SK-N-MC (cell line): Measurements from ENCODE around the gene KIF11.

Experiments
- DNase-seq: peaks from one replicate; pipeline ENCODE4 v3.0.0-alpha.2; 2011; ENCODE audit warnings: low read depth, low spot score
- H3K27ac ChIP-seq: fragments of 200-600 bp; sonication (generic); 2 replicates; pipeline ENCODE4 v1.5.1; 2016; ENCODE audit warnings: mixed run types
- H3K36me3 ChIP-seq: fragments of 200-600 bp; sonication (generic); 2 replicates; pipeline ENCODE4 v1.6.1; 2017; ENCODE audit warnings: antibody characterized with exemption, low read length, mixed read lengths; ENCODE audit not compliant: insufficient read depth
- H3K4me3 ChIP-seq: fragments of 200-600 bp; sonication (generic); 2 replicates; pipeline ENCODE4 v1.5.1; 2016
- H3K9ac ChIP-seq: fragments of 200-600 bp; sonication (generic); 2 replicates; pipeline ENCODE4 v1.8.0; 2017; ENCODE audit warnings: mixed run types, mixed read lengths; ENCODE audit not compliant: insufficient read length
- H3K9me3 ChIP-seq: fragments of 200-600 bp; sonication (generic); 2 replicates; pipeline ENCODE4 v1.6.1; 2017; ENCODE audit warnings: low read depth, mild to moderate bottlenecking, antibody characterized with exemption, low read length, moderate library complexity, mixed read lengths
- EZH2 ChIP-seq: fragments of 200-600 bp; sonication (generic); IDR thresholded peaks from one replicate; pipeline ENCODE4 v1.6.1; 2017; ENCODE audit warnings: antibody characterized with exemption
- FOXP2 ChIP-seq: optimal IDR thresholded peaks from 2 replicates; pipeline ENCODE3; 2011; ENCODE audit warnings: mild to moderate bottlenecking, moderate library complexity; ENCODE audit not compliant: insufficient read depth; ENCODE audit errors: extremely low read length, control extremely low read depth
- POLR2AphosphoS5 ChIP-seq: IDR thresholded peaks from 2 replicates; pipeline ENCODE4 v1.6.1; 2012; ENCODE audit warnings: mild to moderate bottlenecking, low read depth, low read length, borderline replicate concordance

KIF11 gene

GRCh38 chr10:92688573-92688926 lies 95.6 kb downstream of the KIF11 start:
- no peak for DNase-seq
- TF ChIP-seq POLR2AphosphoS5, result no peak
- TF ChIP-seq FOXP2, result no peak
- TF ChIP-seq EZH2, result no peak
- no peak overlapping the region for H3K27ac ChIP-seq
- H3K4me3 ChIP-seq, result no peak overlapping the region
- H3K9ac ChIP-seq, result no peak overlapping the region
- H3K9me3 ChIP-seq, result no peaks in the 10 kb centered on the region
- no peaks in the 10 kb centered on the region for H3K36me3 ChIP-seq

DNA sequence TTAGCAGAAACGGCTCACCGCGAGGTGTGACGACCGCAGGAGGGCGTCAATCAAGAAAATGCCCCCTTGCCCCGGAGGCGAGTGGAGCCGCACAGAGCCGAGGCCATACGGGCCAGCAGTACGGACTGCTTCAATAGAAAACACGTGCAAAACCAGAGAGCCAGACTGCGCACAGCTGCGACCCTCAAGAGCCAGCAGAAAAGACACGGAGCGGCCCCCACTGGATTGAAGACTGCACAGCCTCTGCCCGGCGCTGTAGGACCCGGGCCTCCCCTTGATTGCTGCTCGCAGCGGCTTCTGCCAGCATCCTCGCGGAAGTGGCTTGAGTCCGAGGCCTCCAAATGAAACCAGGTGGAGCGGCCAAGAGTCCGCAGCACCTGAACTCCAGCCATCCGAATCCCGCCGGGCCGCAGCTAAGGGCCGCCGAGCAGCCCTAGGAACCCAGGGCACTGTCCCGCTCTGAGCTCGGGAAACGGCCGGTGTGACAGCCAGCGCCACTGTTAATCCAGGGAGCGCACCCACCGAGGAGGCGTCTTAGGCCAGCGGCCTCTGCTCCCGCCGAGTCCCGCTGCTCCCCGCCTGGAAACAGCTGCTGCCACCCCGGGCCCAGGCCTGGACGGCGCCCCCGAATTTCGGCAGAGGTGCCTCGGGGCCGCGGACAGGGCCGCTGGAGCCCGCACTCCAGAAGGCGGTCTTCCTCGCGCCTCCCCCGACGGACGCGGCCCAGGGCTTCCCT lies 96.2 kb downstream of the KIF11 start:
- H3K27ac ChIP-seq, result no peak overlapping the region
- TF ChIP-seq POLR2AphosphoS5 (no peak), EZH2 (no peak), FOXP2 (no peak)
- no peaks in the 10 kb centered on the region for H3K9me3 ChIP-seq
- no peaks in the 10 kb centered on the region for H3K36me3 ChIP-seq
- no peak for DNase-seq
- no peak overlapping the region for H3K9ac ChIP-seq
- H3K4me3 ChIP-seq, result 0 out of 2 replicates have a peak overlapping the region, but pooled peaks have one; percentile 22

- TF ChIP-seq EZH2 (no peak), POLR2AphosphoS5 (no peak), FOXP2 (no peak)
Measured at GRCh38 chr10:92689663-92690210, 96.8 kb downstream of the KIF11 start, which contains the start of gene HHEX. TSS of gene HHEX (plus strand) at chr10:92689955. CDS start at chr10:92689987, 32 bp downstream.

GRCh38 chr10:92690211-92690914 lies 97.4 kb downstream of the KIF11 start:
- no peak overlapping the region for H3K9ac ChIP-seq
- H3K9me3 ChIP-seq, result no peaks in the 10 kb centered on the region
- peak overlapping the region; percentile 69 for H3K4me3 ChIP-seq
- no peak for TF ChIP-seq POLR2AphosphoS5
- no peak overlapping the region for H3K27ac ChIP-seq
- DNase-seq, result no peak
- H3K36me3 ChIP-seq, result no peaks in the 10 kb centered on the region

More at GRCh38 chr10:92689663-92690210, 96.8 kb downstream of the KIF11 start, which contains the start of gene HHEX:
- no peak within 1 kb of the TSS for H3K9ac ChIP-seq
- peak within 1 kb of the TSS; percentile 69 for H3K4me3 ChIP-seq
- no peaks in the 10 kb centered on the region for H3K36me3 ChIP-seq
- no peak for DNase-seq
- H3K9me3 ChIP-seq, result no peaks in the 10 kb centered on the region
- no peak within 1 kb of the TSS for H3K27ac ChIP-seq

- DNase-seq, result no peak
- H3K4me3 ChIP-seq, result no peak overlapping the region
- no peak overlapping the region for H3K9ac ChIP-seq
- H3K9me3 ChIP-seq, result no peaks in the 10 kb centered on the region
- H3K36me3 ChIP-seq, result no peaks in the 10 kb centered on the region
- TF ChIP-seq POLR2AphosphoS5 (no peak), EZH2 (no peak), FOXP2 (no peak)
- no peak overlapping the region for H3K27ac ChIP-seq
Measured at GRCh38 chr10:92690915-92691590, 98.1 kb downstream of the KIF11 start.

- H3K36me3 ChIP-seq, result no peaks in the 10 kb centered on the region
- H3K9ac ChIP-seq, result no peak overlapping the region
- TF ChIP-seq EZH2 (no peak), FOXP2 (no peak), POLR2AphosphoS5 (no peak)
- H3K4me3 ChIP-seq, result no peak overlapping the region
- H3K9me3 ChIP-seq, result no peaks in the 10 kb centered on the region
- H3K27ac ChIP-seq, result no peak overlapping the region
- no peak for DNase-seq
Measured at GRCh38 chr10:92691591-92692079, 98.7 kb downstream of the KIF11 start.

DNA sequence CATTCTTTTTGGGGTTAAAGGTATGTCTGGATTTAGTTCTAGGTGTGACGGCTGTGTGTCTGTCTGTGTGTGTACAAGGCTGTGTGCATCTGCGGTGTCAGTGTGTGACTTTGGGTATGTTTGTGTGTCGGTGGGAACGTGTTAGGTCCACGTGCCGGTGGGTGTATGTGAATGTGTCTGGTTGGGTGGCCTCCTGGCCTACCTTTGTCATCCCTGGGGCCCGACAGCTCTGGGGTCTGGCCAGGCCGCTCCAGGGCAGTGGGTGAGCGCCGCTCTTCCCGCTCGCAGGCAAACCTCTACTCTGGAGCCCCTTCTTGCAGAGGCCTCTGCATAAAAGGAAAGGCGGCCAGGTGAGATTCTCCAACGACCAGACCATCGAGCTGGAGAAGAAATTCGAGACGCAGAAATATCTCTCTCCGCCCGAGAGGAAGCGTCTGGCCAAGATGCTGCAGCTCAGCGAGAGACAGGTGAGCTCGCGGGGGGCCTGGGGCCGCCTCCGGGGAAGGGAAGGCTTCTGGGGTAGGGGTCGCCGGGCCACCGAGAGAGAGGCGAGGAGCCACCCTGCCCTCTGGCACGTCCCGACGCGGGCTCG lies 99.2 kb downstream of the KIF11 start:
- Histone ChIP-seq H3K36me3 (no peaks in the 10 kb centered on the region), H3K4me3 (no peak overlapping the region), H3K9me3 (no peaks in the 10 kb centered on the region), H3K9ac (no peak overlapping the region), H3K27ac (no peak overlapping the region)
- TF ChIP-seq FOXP2, result no peak
- TF ChIP-seq POLR2AphosphoS5, result no peak
- TF ChIP-seq EZH2, result no peak
- no peak for DNase-seq
